GM19351 (cell line): ENCODE measurements around the gene KLHL29.

Experiments used
- ATAC-seq: cut with Tn5 transposase; IDR thresholded peaks from one replicate; pipeline ENCODE4 v1.9.1; 2021; ENCODE audit warnings: mild to moderate bottlenecking, moderate library complexity; ENCODE audit not compliant: unreplicated experiment

The KLHL29 gene

DNA sequence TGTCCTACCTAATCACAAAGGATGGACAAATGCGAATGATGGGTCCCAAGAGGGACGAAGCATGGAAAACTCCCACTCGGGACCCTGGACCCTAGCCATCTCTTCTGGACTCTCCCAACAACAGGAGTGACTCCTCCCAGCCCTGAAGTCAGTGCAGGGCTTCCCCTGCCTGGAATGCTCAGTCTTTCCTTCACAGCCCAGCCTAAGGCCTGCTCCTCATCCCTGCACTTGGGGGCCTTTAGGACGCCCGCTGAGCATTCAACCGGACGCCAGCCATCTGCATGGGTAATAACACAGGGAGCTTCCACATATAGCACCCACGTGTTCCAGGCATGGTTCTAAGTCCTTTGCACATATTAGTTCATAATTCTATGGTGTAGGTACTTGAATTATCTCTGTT is 237.5 kb downstream of the KLHL29 start:
- ATAC-seq: no peak

DNA sequence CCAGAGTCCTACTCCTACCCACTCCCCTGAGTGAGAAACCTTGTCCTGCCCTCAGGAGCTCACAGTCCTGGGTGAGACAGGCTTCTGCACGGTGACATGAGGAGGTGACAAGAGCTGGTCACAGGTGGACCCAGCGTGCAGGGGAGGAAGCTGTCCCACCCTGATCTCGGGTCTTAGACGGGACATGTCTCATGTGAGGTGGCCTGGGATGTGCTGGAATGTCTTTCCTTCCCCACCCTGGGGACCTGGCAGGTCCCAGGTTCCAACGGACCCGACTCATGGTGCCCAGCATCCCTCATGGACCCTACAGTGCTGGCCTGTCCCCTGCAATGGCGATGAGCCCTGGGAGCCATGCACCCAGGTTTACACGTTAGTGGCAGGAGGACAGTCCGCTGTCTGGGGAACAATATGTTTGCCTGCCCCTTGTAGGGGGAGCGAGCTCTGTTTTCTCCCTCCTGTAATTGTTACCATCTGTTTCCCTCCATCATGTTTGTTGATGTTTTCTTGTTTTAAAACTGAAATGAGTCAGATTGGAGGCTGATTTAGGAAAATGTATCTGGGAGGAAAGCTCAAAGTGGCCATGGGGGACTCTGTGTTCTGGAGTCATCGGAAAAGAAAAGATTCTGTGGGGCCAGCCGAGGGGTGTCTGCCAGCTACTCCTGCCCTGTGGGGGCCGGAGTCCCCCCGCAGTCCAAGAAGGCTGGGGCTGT is 238.1 kb downstream of the KLHL29 start:
- ATAC-seq: no peak

DNA sequence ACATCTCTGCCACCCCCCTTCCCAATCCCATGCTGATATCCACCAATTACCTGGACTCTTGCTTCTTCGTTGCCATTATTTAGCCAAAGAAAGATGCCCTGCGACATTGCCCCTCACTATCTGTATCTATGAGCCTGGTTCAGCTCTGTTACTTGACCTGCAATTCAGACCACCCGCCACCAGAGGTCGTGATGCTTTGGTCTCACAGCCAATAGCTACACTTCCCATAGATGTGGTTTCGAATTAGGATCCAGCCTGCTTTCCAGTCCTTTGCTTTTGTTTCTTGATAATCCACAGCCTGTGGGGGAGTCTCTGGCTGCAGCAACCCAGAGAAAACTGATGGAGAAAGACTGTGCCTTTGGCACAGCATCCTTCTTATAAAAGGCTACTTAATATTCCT is 239.4 kb downstream of the KLHL29 start:
- no peak for ATAC-seq

DNA sequence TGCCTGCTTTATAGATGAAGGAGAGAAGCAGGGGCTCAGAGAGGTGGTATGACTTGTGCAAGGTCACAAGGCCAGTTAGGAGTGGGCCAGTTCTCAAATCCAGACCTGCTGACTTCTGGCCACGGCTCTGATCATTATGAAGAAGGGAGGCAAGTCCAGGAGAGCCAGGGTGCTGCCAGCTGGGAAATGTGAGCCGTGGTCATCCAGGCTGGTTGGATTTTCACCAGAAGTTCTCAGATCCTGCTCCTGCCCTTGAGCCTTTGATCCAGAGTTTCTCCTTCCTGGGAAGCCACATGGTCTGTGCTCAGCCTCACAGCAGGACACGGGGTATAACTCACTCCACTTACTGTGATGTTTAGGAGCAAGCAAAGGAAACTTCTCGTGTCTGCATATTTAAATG is 239.9 kb downstream of the KLHL29 start:
- no peak for ATAC-seq

DNA sequence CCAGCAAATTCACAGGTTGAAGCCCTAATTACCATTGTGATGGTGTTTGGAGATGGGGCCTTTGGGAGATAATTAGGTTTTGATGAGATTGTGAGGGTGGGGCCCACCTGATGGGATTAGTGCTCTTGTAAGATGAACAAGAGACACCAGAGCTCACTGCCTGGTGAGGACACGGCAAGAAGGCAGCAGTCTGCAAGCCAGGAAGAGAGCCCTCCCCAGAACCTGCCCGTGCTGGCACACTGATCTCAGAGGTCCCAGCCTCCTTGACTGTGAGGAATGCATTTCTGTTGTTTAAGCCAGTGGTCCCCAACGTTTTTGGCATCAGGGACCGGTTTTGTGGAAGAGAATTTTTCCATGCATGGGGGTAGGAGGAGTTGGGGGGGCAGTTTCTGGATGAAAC is 240.7 kb downstream of the KLHL29 start:
- ATAC-seq: no peak

DNA sequence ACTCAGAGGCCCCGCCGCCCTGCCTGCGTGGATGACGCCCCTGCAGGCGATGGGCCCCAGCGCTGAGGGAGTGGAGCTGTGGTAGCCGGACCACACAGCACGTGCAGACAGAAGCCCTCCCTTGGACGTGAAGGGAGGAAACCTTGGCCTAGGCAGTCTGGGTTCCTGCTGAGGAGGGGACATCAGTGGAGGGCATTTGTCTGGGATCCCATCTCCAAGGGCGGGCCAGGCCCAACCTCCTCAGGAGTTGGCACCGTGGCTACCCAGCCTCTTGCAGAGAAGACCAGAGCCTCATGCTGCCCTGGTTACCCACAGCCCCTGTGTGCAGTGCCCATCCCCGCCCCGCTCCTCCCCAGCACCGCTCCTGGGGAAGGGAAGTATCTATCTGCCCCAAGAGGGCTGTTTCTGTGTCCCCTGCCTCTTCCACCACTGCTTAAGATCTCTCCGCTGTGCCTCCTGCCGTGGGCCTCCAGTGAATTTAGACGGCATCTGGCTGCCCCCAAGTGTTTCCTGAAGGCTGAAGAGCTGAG is 241.8 kb downstream of the KLHL29 start:
- no peak for ATAC-seq

DNA sequence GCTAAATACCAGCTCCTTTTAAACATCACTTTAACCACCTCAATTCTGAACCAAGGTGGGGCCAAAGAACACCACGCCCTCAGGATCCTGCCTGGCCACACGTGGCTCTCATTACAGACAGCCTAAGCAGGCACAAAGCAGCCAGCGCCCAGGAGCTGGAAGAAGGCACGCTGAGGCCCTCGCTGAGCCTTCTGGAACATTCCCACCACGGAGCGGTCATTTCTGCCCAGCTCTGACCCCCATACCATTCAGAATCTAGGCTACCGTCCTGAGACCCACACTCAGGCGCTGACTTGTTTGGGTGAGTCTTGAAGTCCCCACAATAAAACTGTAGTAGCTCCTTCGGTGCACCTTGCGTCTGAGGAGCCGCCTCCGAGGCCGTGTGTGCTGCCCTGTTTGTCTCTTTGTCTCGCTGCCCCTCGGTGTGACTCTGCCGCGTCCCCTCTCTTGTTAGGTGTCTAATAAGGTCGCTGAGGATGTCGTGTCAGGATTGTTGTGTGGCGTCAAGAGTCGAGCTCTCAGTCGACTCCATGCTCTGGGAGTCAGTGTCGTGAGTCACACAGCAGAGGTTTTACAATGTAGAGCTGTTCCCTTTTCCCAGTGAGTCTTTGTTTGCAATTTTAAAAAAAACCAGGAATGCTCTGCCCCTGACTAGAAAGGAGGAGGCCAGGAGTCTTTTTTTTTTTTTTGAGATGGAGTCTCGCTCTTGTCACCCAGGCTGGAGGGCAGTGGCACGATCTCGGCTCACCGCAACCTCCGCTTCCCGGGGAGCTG is 242.4 kb downstream of the KLHL29 start:
- no peak for ATAC-seq

DNA sequence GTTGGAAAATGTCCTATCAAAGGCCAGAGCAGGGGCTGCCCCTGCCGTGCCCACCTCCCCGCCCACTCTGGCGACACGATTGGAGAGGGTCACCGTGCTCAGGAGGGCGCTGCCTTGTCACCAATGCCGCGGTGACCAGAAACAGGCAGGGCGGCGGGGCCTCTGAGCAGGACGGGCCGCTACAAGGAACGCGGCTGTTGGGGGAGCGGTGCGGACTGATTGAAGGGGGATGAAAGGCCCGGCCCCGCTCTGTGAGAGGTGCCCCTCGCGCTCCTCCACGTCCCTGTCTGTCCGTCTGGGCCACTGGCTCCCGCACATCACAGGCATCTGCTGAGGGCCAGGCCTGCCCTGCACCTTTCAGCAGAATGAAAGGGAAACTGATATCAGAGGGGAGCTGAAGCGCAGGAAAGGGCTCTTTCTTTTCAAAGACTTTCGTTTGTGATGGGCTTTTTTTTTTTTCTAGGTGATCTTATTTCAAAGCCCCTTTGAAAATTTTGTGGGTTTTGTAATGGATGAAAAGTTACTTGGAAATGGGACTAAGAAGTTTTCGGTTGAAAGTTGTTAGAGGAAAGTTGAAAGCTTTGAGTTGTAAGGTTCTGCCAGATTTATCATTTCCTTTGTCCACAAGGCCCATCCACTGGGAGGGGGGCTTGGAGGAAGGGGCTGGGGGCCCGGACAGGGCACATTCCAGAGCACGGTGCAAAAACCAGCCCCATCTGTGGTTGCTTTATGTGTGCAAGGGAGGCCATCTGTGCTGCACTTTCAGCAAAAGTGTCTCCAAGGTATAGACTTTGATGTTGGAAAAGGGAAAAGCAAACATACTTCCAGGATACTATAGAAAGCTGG is 244.2 kb downstream of the KLHL29 start:
- ATAC-seq: no peak

DNA sequence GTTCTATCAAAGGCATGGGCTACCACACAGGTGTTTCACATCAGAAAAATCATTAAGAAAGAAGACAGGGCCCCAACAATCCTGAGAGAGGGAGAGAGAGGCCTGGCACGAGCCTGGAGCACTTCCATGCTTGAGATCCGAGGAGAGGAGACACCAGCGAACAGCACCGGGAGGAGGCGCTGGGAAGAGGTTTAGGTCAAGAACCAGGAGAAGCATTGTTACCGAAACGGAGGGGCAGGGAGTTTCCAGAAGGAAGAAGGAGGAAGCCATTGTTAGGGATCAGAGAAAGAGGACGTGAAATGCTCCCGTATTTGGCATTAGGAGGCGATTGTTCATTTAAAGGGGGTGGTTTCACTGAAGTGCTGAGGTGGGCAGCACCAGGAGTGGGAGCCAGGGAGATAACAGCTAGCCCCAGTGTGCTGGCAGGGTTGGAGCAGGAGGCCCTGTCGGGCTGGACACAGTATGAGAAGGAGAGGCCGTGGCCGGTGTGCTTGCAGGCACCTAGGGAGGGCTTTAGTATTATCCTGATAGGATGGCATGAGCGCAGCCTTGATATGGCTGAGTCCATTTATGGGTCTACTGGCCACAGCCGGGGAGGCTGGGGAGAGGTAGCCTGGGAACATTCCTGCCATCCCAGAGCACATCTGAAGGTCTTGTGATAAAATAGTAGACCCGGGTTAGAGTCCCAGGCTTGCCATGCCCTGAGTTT is 244.9 kb downstream of the KLHL29 start:
- ATAC-seq: no peak

DNA sequence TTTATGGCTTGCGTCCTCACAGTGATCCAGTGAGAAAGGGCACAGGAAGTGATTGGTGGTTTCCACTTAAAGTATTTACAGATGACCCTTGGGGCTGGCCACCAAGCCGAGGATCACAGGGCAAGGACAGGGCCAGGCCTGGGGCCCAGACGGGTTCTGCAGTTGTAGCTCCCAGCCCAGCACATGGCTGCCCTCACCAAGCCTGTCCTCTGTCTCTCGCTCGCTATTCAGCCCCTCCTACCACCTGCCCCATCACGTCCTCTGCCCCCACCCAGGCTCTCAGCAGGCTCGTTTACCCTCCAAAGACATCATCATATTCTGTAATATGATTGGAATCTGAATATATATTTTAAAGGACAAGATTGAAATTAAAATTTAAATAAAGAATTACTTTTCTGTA is 246.0 kb downstream of the KLHL29 start:
- ATAC-seq: no peak

DNA sequence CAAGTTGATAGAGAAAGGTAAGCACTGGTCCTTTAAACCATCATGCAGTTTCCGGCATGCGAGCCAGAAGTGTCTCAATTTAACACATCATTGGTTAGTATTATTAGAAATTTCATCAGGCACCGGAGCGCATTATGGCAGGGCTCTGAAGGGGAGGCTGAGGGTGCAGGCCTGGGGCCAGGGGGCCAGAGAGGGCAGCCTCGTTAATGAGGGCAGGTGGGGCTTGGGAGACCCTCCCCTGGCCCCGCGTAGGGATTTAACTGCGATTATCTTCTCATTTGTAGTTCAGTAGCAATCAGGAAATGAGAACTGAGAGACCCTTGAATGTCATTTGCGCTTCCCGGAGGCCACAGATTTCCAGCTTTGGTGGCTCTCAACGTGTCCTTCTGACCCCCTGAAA is 246.4 kb downstream of the KLHL29 start:
- no peak for ATAC-seq

DNA sequence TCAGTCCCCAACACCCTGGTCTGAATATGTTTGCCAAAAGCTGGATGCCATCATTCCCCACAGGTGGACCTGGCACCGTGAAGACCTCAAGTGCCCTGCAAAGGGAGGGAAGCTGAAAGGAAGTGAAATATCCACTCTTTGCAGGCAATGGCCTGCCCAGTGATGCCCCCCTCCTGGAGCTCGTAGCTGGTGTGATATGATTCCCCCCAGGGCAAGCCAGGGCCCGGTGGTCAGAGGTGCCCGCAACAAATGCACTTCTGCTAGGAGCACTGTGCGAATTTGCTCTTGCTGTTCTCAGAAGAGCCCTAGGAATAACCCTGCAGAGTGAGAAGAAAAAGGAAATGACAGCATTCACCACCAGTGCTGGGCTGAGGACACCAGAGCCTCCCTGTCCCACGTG is 247.4 kb downstream of the KLHL29 start:
- no peak for ATAC-seq

DNA sequence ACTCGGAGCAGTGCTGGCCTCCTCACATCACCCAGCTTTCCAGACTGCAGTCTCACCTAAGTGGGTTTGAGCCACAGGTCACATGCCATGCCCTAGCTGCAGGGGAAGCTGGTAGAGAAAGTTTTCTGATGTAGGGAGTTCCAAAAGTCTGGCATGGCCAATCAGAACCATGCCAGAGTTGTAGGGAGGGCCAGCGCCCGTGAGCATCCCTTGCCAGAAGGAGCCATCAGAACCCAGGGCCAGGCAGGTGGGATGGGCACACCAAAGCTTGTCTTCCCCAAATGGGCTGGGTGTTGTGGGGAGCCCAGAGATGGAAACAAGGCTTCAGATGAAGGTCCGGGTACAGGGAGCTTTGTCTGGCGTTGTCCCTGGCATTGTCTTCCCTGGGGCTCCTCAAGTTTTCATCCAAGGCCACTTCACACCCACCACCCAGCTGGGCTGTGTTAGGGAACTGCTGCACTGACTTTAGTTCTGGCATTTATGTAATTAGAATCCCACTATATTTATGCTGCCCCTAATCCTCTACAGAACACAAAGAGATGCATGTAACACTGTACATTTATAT is 247.9 kb downstream of the KLHL29 start:
- ATAC-seq: no peak

DNA sequence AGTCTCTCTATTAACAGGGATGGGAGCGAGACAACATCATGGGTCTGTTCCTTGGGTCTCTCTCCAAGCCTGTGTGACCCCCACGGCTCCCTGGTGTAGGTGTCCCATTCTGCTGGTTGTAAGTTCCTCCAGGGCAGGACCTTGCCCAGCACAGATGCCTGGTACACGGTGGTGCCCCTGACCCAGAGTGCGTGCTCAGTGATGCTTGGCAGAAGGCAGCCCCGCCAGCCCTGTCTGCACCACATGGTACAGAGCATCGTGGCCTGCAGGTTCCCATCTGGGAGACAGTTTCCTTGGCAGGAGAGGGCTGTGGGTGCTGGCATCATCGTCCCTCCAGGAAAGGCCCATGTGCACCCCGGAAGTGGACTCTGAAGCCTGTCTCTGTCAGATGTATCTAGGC is 249.0 kb downstream of the KLHL29 start:
- ATAC-seq: no peak

DNA sequence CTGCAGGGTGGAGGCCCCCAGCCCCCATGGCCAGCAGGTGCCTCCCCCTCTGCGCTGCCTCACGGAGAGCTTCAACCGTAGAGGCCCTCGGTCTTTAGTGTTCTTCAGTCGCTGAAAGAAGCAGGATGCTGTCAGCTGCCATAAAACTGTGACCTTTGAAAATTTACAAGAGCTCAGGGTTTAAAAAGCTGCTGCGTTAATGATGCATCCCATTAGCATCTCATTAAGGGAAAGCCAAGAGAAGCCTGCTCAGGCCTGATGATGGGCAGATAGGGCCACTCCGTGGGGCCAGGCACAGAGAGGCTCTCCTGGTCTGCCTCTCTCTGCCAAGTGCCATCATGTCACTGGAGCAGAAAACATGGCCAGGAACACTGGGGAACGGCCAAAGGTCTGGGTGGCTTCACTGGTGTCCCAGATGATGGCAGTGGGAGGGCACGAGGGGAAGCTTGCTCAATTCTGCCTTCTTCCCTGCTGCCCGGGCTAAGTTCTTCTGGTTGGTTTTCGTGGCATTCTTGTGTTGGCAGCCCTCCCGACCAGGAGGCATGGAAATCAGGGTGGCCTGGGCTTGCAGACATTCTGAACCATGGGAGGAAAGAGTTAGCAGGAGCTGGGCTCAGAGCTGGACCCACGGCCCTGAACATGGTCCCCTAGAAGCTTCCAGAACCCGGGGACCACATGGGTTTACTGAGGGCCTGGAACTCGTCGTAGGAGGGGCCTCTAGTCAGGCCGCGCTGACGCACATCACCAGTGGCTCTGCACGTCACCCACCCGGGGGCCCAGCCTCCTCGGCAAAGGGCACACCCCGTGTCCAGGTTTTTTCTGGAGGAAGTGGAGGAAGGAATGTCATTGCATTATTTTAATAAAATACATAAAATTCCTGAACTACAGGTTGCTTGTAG is 250.7 kb downstream of the KLHL29 start:
- ATAC-seq: no peak

DNA sequence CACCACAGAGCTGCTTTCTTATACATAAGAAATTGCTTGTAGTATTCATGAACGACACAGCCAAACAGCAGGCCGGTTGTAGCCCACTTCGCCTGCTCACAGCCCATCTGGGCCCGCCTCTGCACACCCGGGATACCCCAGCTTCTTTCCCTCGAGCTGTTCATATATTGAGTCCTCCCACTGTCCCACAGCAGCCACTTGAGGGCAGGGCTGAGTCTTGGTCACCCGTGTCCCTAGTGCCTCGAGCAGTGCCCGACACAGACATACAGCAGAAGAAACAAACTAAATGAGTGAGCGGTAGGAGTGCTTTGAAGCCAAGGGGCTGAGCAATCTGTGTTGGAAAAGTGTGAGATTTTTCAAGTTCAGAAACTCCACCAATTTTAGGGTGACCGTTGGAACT is 251.4 kb downstream of the KLHL29 start:
- no peak for ATAC-seq

DNA sequence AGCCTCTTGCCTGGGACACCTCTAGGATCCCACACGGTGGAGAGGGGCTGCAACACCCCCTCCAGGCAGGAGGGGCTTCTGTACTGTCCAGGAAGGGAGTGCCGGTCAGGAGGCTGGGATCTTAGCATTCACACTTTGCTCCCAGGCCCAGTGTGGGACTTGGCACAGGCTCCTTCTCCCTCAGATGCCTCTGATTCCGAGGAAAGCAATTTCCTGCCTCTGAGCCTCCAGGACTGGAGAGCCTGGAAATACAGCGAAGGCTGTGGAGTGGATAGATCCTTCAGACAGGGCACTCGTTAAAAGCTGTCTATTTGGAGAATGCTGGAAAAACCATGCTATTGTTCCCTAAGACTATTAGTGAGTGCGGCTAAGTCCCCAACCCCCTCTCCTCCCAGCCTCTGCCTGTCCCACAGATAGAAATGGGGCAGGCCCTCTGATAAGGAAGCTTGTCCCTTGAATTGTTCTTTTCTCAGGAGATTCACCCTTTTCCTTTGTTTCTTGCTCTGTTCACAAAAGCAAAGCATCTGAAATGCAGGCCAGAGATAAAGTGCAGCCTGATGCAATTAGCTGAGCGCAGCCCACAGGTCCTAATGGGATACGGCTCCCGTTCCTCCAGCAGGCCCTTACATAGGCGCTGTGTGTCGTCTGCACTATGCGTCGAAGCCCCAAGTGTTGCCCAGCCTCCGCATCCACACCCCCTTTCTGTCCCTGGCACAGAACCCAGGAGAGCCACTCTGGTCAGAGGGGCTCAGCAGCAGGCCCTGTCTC is 252.2 kb downstream of the KLHL29 start:
- no peak for ATAC-seq

DNA sequence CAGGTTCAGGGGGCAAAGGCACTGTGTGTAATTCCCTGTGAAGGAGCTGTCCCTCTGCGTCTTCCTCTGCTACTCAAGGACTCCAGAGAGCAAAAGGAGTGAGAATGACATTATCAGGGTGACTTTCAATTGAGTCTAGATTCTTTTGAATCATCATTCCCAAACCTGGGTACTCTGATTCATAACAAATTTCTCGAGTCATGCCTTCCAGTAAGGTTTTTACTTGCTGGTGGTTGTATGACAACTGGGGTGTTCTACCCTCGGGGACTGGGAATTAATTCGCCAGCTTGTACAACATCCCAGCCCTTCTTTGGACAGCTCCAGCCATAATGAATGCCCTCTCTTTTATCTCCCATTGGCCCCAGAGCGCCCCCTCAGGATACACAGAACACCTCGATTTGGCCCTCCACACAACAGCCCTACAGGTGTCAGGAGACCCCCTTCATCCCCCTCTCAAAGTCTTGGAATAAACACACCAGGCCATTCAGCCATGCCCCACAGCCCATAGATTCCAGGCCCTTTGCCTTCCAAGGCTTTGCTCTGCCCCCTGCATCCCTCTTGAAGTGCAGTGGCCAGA is 254.5 kb downstream of the KLHL29 start:
- ATAC-seq: no peak
